ENCODE measurements around the gene SORCS2. TPM values are rescaled to one million over a fixed set of nuclear protein-coding genes. Genes with fewer than 3 reads are reported as not detected.

The SORCS2 gene
- total RNA-seq, 4 donors from 2014 or later = 2.0 to 7.4 (median 3.6) TPM

DNA sequence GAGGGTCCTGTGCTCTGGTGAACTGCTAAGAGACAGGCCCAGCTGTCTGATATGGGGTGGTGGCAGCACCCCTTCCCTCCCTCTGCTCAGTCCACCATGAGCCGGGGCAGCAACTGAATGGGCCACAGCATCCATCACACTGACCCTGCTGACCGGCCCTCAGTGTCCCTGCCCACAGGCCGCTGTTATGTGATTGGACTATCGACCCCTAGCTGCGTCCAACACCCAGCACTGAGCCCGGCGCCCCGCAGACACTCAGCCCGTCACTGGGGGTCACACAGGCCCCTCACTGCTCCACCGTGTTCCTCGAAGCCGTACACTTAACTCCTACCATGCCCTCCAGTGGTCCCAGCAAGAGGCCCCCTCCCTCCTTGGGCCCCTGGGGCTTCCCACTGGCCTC, 331.2 kb downstream of the SORCS2 start:
- TF ChIP-seq EP300 (IDR thresholded peaks at IDR 0.05) (no peak), POLR2A (IDR thresholded peaks at IDR 0.05) (no peak), POLR2AphosphoS5 (IDR thresholded peaks at IDR 0.05) (no peak)
- TF ChIP-seq, protein P1, sequence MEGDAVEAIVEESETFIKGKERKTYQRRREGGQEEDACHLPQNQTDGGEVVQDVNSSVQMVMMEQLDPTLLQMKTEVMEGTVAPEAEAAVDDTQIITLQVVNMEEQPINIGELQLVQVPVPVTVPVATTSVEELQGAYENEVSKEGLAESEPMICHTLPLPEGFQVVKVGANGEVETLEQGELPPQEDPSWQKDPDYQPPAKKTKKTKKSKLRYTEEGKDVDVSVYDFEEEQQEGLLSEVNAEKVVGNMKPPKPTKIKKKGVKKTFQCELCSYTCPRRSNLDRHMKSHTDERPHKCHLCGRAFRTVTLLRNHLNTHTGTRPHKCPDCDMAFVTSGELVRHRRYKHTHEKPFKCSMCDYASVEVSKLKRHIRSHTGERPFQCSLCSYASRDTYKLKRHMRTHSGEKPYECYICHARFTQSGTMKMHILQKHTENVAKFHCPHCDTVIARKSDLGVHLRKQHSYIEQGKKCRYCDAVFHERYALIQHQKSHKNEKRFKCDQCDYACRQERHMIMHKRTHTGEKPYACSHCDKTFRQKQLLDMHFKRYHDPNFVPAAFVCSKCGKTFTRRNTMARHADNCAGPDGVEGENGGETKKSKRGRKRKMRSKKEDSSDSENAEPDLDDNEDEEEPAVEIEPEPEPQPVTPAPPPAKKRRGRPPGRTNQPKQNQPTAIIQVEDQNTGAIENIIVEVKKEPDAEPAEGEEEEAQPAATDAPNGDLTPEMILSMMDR (IDR thresholded peaks at IDR 0.05) = no peak
- no peak overlapping the region for H3K4me3 ChIP-seq
- no peaks in the 10 kb centered on the region for H3K9me3 ChIP-seq
- H3K27me3 ChIP-seq = peaks cover 4% of the 10 kb centered on the region
- H3K27ac ChIP-seq = no peak overlapping the region
- no peak for ATAC-seq
- no peaks in the 10 kb centered on the region for H3K4me1 ChIP-seq
- no CpG with 5 or more reads among the region's 12 CpGs for WGBS, 2 donors (ENCODE audit: low coverage in 1 of 2)
- no peaks in the 10 kb centered on the region for H3K36me3 ChIP-seq

DNA sequence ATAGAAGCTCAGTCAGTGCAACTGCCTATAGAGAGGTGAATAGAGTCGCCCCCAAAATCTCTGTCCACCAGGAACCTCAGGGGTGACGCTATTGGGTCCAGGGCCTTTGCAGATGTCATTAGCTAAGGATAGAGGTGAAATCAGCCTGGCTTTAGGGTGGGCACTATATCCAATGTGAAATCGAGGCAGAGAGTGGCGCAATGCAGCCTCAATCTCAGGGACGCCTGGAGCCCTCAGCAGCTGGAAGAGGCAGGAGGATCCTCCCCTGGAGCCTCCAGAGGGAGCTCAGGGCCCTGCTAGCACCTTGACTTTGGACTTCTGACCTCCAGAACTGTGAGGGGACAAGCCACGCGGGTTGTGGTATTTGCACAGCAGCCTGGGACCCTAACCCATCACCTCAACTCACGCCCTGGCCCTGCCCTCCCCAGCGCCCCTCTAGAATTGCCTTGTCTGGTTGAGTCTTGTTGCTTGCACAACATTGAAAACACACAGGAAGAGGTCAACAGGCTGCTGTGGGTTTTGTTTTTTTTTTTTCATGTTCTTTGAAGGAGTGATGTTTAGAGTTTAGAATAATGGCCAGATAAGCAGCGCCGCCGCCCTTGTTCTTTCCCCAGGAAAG, 331.8 kb downstream of the SORCS2 start:
- Histone ChIP-seq H3K4me1 (no peaks in the 10 kb centered on the region), H3K27ac (no peak overlapping the region), H3K4me3 (no peak overlapping the region), H3K9me3 (no peaks in the 10 kb centered on the region), H3K27me3 (peaks cover 4% of the 10 kb centered on the region), H3K36me3 (no peaks in the 10 kb centered on the region)
- TF ChIP-seq EP300 (IDR thresholded peaks at IDR 0.05) (no peak), POLR2A (IDR thresholded peaks at IDR 0.05) (no peak), POLR2AphosphoS5 (IDR thresholded peaks at IDR 0.05) (no peak)
- TF ChIP-seq, protein P1 (IDR thresholded peaks at IDR 0.05) = no peak
- no peak for ATAC-seq
- WGBS, 2 donors (ENCODE audit: low coverage in 1 of 2) = 100% methylated on average over 1 of the region's 12 CpGs; no CpG with 5 or more reads in 1 of the 2 donors

DNA sequence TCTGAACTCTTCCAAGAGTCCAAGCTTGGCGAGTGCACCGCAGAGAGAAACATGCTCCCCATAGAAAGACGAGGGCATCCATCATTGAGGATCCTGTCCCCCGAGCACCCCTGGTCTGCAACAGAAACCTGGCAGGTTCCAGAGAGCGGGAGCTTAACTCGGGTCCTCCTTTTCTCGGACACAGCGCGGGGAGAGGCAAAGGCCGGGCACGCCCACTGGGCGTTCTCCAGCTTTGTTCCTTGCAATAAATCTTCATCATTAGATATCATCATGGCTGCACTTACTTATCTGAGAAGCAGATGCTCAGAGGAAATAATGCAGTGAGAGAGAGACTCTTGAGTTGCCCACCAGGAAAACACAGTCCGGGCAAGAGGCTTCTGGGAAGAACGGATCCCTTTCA, 332.5 kb downstream of the SORCS2 start:
- Histone ChIP-seq H3K27me3 (peaks cover 4% of the 10 kb centered on the region), H3K9me3 (no peaks in the 10 kb centered on the region), H3K4me1 (no peaks in the 10 kb centered on the region), H3K36me3 (no peaks in the 10 kb centered on the region), H3K4me3 (no peak overlapping the region), H3K27ac (no peak overlapping the region)
- TF ChIP-seq POLR2A (IDR thresholded peaks at IDR 0.05) (no peak), EP300 (IDR thresholded peaks at IDR 0.05) (no peak), POLR2AphosphoS5 (IDR thresholded peaks at IDR 0.05) (no peak)
- TF ChIP-seq, protein P1 (IDR thresholded peaks at IDR 0.05) = no peak
- no peak for ATAC-seq
- WGBS, 2 donors (ENCODE audit: low coverage in 1 of 2) = 75% methylated on average over 5 of the region's 14 CpGs; no CpG with 5 or more reads in 1 of the 2 donors

DNA sequence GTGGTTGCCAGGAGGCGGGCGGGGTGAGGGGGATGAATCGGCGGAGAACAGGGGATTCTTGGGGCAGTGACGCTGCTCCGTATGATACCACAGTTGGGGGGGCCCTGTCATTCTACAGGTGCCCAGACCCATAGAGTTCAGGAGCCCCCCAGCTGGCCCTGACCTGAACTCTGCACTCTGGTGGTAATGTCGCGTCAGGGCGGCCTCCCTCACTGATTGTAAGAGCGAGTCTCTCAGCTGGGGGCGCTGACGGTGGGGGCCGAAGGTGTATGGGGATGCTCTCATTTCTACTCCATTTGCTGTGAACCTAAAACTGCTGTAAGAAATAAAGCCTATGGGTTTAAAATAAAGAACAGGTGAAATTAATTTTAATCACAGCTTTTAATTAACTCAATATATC, 334.2 kb downstream of the SORCS2 start:
- TF ChIP-seq POLR2A (IDR thresholded peaks at IDR 0.05) = no peak
- TF ChIP-seq, protein P1 (IDR thresholded peaks at IDR 0.05) = no peak
- no peak overlapping the region for H3K4me3 ChIP-seq
- H3K27me3 ChIP-seq = peaks cover 4% of the 10 kb centered on the region
- WGBS, 2 donors (ENCODE audit: low coverage in 1 of 2) = 83 to 91% methylated on average over 1 to 13 of the region's 13 CpGs
- no peak overlapping the region for H3K27ac ChIP-seq
- ATAC-seq = no peak
- H3K4me1 ChIP-seq = no peaks in the 10 kb centered on the region
- H3K9me3 ChIP-seq = no peaks in the 10 kb centered on the region
- H3K36me3 ChIP-seq = no peaks in the 10 kb centered on the region

DNA sequence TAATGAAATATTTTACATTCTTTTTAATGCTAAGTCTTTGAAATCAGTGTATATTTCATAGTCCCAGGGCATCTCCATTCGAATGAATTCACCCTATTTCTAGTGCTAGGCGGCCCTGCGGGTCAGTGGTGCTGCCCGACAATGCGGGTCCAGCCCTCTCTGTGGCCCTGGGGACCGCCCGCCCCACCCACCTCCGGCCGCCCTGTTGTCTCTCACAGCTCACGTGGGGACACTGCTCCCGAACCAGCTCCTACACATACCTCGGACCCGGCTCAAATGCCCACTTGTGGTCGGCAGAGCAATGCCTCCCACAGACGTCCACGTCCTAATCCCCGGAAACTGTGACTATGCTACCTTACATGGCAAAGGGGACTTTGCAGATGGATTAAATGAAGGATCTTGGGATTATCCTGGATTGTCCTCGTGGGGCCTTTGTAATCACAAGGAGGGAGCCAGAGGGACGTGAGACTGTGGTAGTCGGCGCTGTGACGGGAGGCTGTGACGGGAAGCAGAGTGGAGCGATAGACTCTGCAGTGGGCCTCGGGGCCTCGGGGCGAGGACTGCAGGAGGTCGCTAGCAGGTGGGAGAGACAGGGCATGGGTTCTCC, 334.7 kb downstream of the SORCS2 start:
- Histone ChIP-seq H3K36me3 (no peaks in the 10 kb centered on the region), H3K9me3 (no peaks in the 10 kb centered on the region), H3K4me3 (no peak overlapping the region), H3K27me3 (peaks cover 4% of the 10 kb centered on the region), H3K4me1 (no peaks in the 10 kb centered on the region), H3K27ac (no peak overlapping the region)
- TF ChIP-seq POLR2AphosphoS5 (IDR thresholded peaks at IDR 0.05) = no peak
- TF ChIP-seq POLR2A (IDR thresholded peaks at IDR 0.05) = no peak
- TF ChIP-seq, protein P1 (IDR thresholded peaks at IDR 0.05) = no peak
- no peak for TF ChIP-seq EP300 (IDR thresholded peaks at IDR 0.05)
- no peak for ATAC-seq
- 86 to 94% methylated on average over 10 to 17 of the region's 28 CpGs for WGBS, 2 donors (ENCODE audit: low coverage in 1 of 2)
